SK-N-SH (cell line): ENCODE measurements around the gene RBM33. TPM values are rescaled to one million over a fixed set of nuclear protein-coding genes. Genes with fewer than 3 reads are reported as not detected.

ENCODE experiments used
- CTCF ChIA-PET: fragments of 300-600, 350-600 bp; formaldehyde crosslinking; extraction: SDS; loops from one replicate; lab custom pipeline; 2021; lab: Yijun Ruan, JAX
- POLR2A ChIA-PET: fragments of 350-600 bp; sonication (Branson Sonifier 250); formaldehyde crosslinking; extraction: SDS; loops from one replicate; lab custom pipeline; 2020; ENCODE audit warnings: antibody characterized with exemption, inconsistent platforms; lab: Yijun Ruan, JAX
- DNase-seq: peaks from one replicate; pipeline ENCODE4 v3.0.0; 2012
- H2AFZ ChIP-seq: fragments of 200-600 bp; sonication (generic); 2 replicates; pipeline ENCODE4 v1.8.1; 2016; ENCODE audit warnings: antibody characterized with exemption, mild to moderate bottlenecking, low read depth
- H3F3A ChIP-seq: fragments of 200-600 bp; sonication (generic); replicated peaks from 2 replicates; pipeline ENCODE3; 2016; ENCODE audit warnings: antibody characterized with exemption, mild to moderate bottlenecking; ENCODE audit not compliant: insufficient read depth
- H3K27ac ChIP-seq, 2 experiments: fragments of 200-500 bp in 1 of 2; fragments of 200-600 bp in 1 of 2; sonication (Bioruptor generic) in 1 of 2; sonication (generic), shearing (Covaris generic) in 1 of 2; 2 replicates each; pipeline versions ENCODE4 v1.5.1 to v1.6.1; 2014 to 2016; ENCODE audit warnings: low read depth in 2 of 2, inconsistent platforms in 1 of 2, low read length in 1 of 2, mild to moderate bottlenecking in 1 of 2, mixed read lengths in 1 of 2
- H3K27me3 ChIP-seq: fragments of 200-600 bp; sonication (generic), shearing (Covaris generic); 2 replicates; pipeline ENCODE4 v1.6.1; 2016; ENCODE audit warnings: mixed run types; ENCODE audit not compliant: insufficient read depth
- H3K36me3 ChIP-seq, 2 experiments: fragments of 200-500 bp in 1 of 2; fragments of 200-600 bp in 1 of 2; sonication (Bioruptor generic) in 1 of 2; sonication (generic) in 1 of 2; replicated peaks in 1 of 2; 2 replicates each; pipeline versions ENCODE3 to v1.5.1; 2014 to 2016; ENCODE audit warnings: low read length in 1 of 2, mild to moderate bottlenecking in 1 of 2; ENCODE audit not compliant: insufficient read depth in 2 of 2, control insufficient read depth in 1 of 2
- H3K4me1 ChIP-seq, 2 experiments: fragments of 200-500 bp in 1 of 2; fragments of 200-600 bp in 1 of 2; sonication (Bioruptor generic) in 1 of 2; sonication (generic), shearing (Covaris generic) in 1 of 2; 2 replicates each; pipeline versions ENCODE4 v1.5.1 to v1.6.1; 2014 to 2016; ENCODE audit warnings: low read depth in 1 of 2, low read length in 1 of 2, mixed run types in 1 of 2; ENCODE audit not compliant: insufficient read depth in 2 of 2, control insufficient read depth in 1 of 2
- H3K4me2 ChIP-seq: fragments of 200-600 bp; sonication (generic), shearing (Covaris generic); 2 replicates; pipeline ENCODE4 v1.6.1; 2017; ENCODE audit warnings: mixed run types
- H3K4me3 ChIP-seq, 2 experiments: fragments of 200-500 bp in 1 of 2; fragments of 200-600 bp in 1 of 2; sonication (Bioruptor generic) in 1 of 2; sonication (generic), shearing (Covaris generic) in 1 of 2; 2 replicates each; pipeline versions ENCODE4 v1.5.1 to v1.8.1; 2014 to 2016; ENCODE audit warnings: low read depth in 2 of 2, inconsistent platforms in 1 of 2, low read length in 1 of 2, mild to moderate bottlenecking in 1 of 2, mixed read lengths in 1 of 2, moderate library complexity in 1 of 2
- H3K79me2 ChIP-seq: fragments of 200-600 bp; sonication (generic); 2 replicates; pipeline ENCODE4 v1.8.1; 2017; ENCODE audit warnings: mild to moderate bottlenecking; ENCODE audit not compliant: insufficient read depth
- H3K9ac ChIP-seq: fragments of 200-600 bp; sonication (generic); 2 replicates; pipeline ENCODE4 v1.6.1; 2017; ENCODE audit warnings: mixed run types
- H3K9me2 ChIP-seq: fragments of 200-600 bp; sonication (generic); 2 replicates; pipeline ENCODE4 v1.6.1; 2017; ENCODE audit warnings: mixed run types
- H3K9me3 ChIP-seq: fragments of 200-600 bp; sonication (generic); 2 replicates; pipeline ENCODE4 v1.6.1; 2017; ENCODE audit warnings: mixed run types, mild to moderate bottlenecking, moderate library complexity
- H4K20me1 ChIP-seq: fragments of 200-600 bp; sonication (generic); 2 replicates; pipeline ENCODE4 v1.6.1; 2017; ENCODE audit warnings: mild to moderate bottlenecking, mixed run types; ENCODE audit not compliant: insufficient read depth
- CHD2 ChIP-seq: fragments of 150-350 bp; IDR thresholded peaks from 2 replicates; pipeline ENCODE4 v1.6.1; 2018; ENCODE audit warnings: low read length; ENCODE audit not compliant: partially characterized antibody
- ELF1 ChIP-seq: IDR thresholded peaks from 2 replicates; pipeline ENCODE4 v1.4.0; 2012
- FOXM1 ChIP-seq: IDR thresholded peaks from 2 replicates; pipeline ENCODE4 v1.4.0; 2012; ENCODE audit warnings: low read depth, mild to moderate bottlenecking
- JUND ChIP-seq: IDR thresholded peaks from 2 replicates; pipeline ENCODE4 v1.4.0; 2012
- MEF2A ChIP-seq: IDR thresholded peaks from 2 replicates; pipeline ENCODE4 v1.4.0; 2012; ENCODE audit warnings: low read depth, borderline replicate concordance
- NFIC ChIP-seq: IDR thresholded peaks from 2 replicates; pipeline ENCODE4 v1.4.0; 2012; ENCODE audit warnings: borderline replicate concordance
- TEAD4 ChIP-seq: IDR thresholded peaks from 2 replicates; pipeline ENCODE4 v1.4.0; 2012; ENCODE audit warnings: mild to moderate bottlenecking, borderline replicate concordance; ENCODE audit not compliant: insufficient read depth
- YY1 ChIP-seq: IDR thresholded peaks from 2 replicates; pipeline ENCODE4 v1.4.0; 2012; ENCODE audit warnings: low read depth, mild to moderate bottlenecking
- WGBS: methylation state at CpG from one replicate; pipeline ENCODE4 v1.1.6; 2017; ENCODE audit warnings: low lambda C conversion rate; 5-methylcytosine and 5-hydroxymethylcytosine counted together
- polyA plus RNA-seq, 3 experiments: library from polyadenylated mRNA; depleted of rRNA; stranded (reverse); fragments of >200 nt; gene quantifications; 2 replicates each; pipeline ENCODE4 v1.2.3, GENCODE V29; 2012
- TF ChIP-seq, protein P1 (sequence below): fragments of 150-350 bp; IDR thresholded peaks from 2 replicates; pipeline ENCODE4 v1.6.1; 2017; ENCODE audit warnings: antibody characterized with exemption, low read length, low read depth, borderline replicate concordance
- TF ChIP-seq, protein P2 (sequence below): fragments of 200-600 bp; sonication (generic); IDR thresholded peaks from 2 replicates; pipeline ENCODE4 v1.6.1; 2017; ENCODE audit warnings: antibody characterized with exemption, mild to moderate bottlenecking, moderate library complexity
- TF ChIP-seq, protein P3 (sequence below): IDR thresholded peaks from 2 replicates; pipeline ENCODE4; 2012

Gene RBM33
- polyA plus RNA-seq, 1 of the 3 experiments (the other 2 are of a cell fraction): 13.8 TPM

DNA sequence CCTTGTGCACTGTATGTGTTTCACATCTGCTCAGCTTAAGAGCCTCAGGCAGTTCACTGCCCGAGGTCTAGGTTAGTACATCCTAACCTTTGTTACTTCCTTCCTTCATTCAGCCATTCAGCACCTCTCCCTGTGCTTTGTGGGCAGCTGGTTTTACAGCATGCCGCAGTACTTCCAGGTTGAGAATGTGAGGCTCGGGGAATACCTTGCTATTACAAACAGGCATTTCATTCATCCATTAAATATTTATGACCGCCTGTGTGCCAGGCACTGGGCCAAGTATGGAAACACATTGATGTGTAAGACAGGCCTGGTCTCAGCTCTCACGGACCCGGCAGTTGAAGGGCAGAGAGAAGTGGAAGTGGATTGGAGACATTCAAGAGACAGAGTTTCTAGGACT lies 85.4 kb downstream of the RBM33 start:
- H3K27ac ChIP-seq: no peak overlapping the region
- H3K9ac ChIP-seq: no peak overlapping the region
- no peaks in the 10 kb centered on the region for H3K9me3 ChIP-seq
- H2AFZ ChIP-seq: no peak overlapping the region
- H3K4me1 ChIP-seq: peaks cover 0 to 3% of the 10 kb centered on the region in 2 experiments; a peak in 1 of 4 replicates
- H3K4me2 ChIP-seq: no peak overlapping the region
- ChIA-PET POLR2A (no interaction called here), CTCF (interaction anchor here (1.0 to 31.7 kb wide), 4 partner anchors 9 to 145 kb away, joined by 3 to 470 read pairs (median 8); no protein-coding TSS in a partner anchor)
- no peaks in the 10 kb centered on the region for H3K27me3 ChIP-seq
- no peaks in the 10 kb centered on the region for H3K9me2 ChIP-seq
- H3K36me3 ChIP-seq: peaks cover 40 to 47% of the 10 kb centered on the region in 2 experiments
- no peak overlapping the region for H3K4me3 ChIP-seq
- TF ChIP-seq CHD2 (no peak), YY1 (no peak), FOXM1 (no peak), ELF1 (no peak), NFIC (no peak), MEF2A (no peak), TEAD4 (no peak)
- no peak for DNase-seq
- peaks cover 67% of the 10 kb centered on the region for H4K20me1 ChIP-seq
- no peaks in the 10 kb centered on the region for H3F3A ChIP-seq
- H3K79me2 ChIP-seq: peaks cover 53% of the 10 kb centered on the region
- 82% methylated on average over 6 of the region's 6 CpGs for WGBS

DNA sequence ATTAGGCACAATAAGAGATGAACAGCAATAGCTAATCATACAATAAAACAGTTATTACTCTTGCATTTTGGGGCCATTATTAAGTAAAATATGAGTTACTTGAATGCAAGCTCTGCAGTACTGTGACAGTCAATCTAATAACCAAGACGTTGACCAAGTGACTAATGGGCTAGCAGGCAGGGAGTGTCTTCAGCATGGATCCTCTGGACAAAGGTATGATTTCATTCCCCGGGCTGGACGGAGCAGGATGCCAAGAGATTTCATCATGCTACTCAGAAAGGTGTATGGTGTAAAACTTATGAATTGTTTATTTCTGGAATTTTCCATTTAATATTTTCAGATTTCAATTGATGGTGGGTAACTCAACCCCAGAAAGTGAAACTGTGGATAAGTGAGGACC lies 86.9 kb downstream of the RBM33 start:
- H3K4me1 ChIP-seq: peaks cover 0 to 3% of the 10 kb centered on the region in 2 experiments; a peak in 1 of 4 replicates
- H3K36me3 ChIP-seq: peaks cover 36 to 46% of the 10 kb centered on the region in 2 experiments
- H3K27ac ChIP-seq: no peak overlapping the region
- peaks cover 4% of the 10 kb centered on the region for H3F3A ChIP-seq
- no peaks in the 10 kb centered on the region for H3K9me2 ChIP-seq
- TF ChIP-seq NFIC (no peak), YY1 (no peak), JUND (no peak), MEF2A (no peak)
- TF ChIP-seq, protein P1, sequence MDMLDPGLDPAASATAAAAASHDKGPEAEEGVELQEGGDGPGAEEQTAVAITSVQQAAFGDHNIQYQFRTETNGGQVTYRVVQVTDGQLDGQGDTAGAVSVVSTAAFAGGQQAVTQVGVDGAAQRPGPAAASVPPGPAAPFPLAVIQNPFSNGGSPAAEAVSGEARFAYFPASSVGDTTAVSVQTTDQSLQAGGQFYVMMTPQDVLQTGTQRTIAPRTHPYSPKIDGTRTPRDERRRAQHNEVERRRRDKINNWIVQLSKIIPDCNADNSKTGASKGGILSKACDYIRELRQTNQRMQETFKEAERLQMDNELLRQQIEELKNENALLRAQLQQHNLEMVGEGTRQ: no peak
- TF ChIP-seq, protein P2, sequence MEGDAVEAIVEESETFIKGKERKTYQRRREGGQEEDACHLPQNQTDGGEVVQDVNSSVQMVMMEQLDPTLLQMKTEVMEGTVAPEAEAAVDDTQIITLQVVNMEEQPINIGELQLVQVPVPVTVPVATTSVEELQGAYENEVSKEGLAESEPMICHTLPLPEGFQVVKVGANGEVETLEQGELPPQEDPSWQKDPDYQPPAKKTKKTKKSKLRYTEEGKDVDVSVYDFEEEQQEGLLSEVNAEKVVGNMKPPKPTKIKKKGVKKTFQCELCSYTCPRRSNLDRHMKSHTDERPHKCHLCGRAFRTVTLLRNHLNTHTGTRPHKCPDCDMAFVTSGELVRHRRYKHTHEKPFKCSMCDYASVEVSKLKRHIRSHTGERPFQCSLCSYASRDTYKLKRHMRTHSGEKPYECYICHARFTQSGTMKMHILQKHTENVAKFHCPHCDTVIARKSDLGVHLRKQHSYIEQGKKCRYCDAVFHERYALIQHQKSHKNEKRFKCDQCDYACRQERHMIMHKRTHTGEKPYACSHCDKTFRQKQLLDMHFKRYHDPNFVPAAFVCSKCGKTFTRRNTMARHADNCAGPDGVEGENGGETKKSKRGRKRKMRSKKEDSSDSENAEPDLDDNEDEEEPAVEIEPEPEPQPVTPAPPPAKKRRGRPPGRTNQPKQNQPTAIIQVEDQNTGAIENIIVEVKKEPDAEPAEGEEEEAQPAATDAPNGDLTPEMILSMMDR: no peak
- TF ChIP-seq, protein P3, sequence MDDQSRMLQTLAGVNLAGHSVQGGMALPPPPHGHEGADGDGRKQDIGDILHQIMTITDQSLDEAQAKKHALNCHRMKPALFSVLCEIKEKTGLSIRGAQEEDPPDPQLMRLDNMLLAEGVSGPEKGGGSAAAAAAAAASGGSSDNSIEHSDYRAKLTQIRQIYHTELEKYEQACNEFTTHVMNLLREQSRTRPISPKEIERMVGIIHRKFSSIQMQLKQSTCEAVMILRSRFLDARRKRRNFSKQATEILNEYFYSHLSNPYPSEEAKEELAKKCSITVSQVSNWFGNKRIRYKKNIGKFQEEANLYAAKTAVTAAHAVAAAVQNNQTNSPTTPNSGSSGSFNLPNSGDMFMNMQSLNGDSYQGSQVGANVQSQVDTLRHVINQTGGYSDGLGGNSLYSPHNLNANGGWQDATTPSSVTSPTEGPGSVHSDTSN: no peak
- WGBS: 67% methylated on average over 3 of the region's 3 CpGs
- no peak overlapping the region for H3K9ac ChIP-seq
- ChIA-PET CTCF (interaction anchor here (1.2 to 31.7 kb wide), 5 partner anchors 9 to 133 kb away, joined by 4 to 470 read pairs (median 7); no protein-coding TSS in a partner anchor), POLR2A (no interaction called here)
- no peaks in the 10 kb centered on the region for H3K27me3 ChIP-seq
- no peak overlapping the region for H2AFZ ChIP-seq
- H3K9me3 ChIP-seq: no peaks in the 10 kb centered on the region
- no peak overlapping the region for H3K4me3 ChIP-seq
- no peak overlapping the region for H3K4me2 ChIP-seq
- no peak for DNase-seq
- peaks cover 45% of the 10 kb centered on the region for H3K79me2 ChIP-seq
- peaks cover 60% of the 10 kb centered on the region for H4K20me1 ChIP-seq
